HG03175 (cell line): ENCODE data around the gene UCKL1.

Experiments
- ATAC-seq: cut with Tn5 transposase; IDR thresholded peaks from one replicate; pipeline ENCODE4 v1.9.1; 2021; ENCODE audit warnings: mild to moderate bottlenecking, moderate library complexity; ENCODE audit not compliant: unreplicated experiment

The UCKL1 gene

DNA sequence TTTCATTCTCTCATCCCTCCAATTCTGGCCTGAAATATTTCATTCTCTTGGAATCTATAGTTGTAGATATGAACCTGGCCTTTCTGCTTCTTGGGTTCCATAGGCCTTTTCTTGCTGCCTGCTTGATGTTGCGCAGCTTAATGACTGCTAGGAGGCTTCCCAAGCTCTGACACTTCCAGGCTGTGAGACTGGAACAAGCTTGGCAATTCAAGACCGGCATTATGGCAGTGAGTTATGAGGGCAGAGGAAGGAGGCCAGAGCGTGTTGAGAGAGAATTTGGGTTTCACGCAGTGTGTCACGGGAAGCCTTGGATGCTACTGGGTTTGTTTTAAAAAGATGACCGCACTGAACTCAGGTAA, 62.2 kb downstream of the UCKL1 start:
- no peak for ATAC-seq

DNA sequence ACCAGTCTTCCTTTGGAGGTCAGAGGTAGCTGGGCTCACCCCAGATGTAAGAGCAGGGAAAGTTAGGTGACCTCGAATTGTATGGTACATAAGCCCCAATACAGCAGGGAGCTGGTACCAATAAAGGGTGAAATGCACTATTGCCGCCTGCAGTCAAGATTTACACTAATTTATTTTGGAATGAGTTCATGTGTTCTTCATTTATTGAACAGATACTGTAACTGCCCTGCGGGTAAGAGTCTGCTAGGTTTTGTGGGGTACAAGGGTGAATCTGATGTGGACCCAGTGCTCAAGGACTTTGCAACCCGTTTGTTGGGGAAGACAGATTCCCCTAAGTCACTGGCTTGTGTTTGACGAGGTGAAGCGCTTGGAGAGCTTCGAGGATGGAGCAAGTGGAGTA, 63.8 kb downstream of the UCKL1 start:
- ATAC-seq: no peak

DNA sequence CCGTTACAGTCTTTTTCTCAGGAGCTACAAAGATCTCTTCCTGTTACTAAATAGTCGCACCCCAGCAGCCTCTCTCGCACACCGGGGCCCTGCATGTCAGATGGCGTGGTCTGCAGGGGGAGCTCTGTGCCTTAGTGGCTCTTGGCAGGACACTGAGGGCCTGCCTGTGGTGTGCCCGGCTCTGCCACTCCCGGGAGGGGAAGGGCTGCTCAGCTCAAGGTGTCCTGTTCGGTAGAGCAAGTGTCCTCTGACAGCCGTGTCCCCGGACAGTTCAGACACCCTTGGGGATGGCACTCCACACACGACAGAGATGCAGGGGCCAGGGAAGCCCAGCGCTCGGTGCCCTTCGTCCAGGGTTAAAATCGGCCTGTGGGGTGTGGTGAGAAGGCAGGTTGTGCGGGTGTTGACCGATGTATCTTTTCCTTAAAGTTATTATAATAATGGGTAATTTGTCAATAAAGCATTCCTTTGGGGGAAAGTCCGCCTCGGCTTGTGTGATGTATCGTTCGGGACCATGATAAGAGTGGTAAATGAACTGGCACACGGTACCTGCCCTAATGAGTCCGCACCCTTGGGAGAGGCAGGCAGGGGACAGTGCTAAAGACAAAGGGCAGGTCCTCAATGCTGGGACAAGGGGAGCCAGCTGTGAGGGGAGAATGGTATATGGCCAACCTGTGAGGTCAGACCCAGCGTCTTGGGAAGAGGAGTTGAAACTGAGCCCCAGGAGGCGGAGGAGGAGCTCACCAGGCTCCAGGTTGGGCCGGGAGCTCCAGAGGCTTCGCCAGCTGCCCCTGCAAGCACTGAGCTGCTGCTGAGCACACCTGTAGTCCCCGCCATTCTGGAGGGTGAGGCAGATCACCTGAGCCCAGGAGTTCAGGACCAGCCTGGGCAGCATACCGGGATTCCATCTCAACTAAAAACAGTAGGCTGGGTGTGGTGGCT, 64.9 kb downstream of the UCKL1 start:
- no peak for ATAC-seq

DNA sequence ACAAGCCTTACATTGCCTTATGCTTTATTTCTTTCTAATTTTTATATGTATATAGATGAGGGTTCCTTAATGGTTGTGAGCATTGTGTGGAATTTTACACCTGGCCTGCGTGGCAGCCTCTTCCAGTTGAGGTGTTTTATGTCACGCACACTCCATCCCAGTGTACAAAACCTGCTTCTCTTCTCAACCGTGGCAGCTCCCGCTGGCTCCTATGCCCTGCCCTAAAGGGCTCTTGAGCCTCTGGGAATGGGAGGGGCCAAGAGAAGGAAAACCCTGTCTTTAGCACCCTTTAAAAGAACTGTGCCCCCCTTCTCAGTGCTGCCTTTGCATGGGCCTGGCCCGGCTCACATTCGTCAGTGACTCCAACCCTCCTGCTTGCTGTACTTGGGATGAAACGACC, 65.6 kb downstream of the UCKL1 start:
- ATAC-seq: no peak

DNA sequence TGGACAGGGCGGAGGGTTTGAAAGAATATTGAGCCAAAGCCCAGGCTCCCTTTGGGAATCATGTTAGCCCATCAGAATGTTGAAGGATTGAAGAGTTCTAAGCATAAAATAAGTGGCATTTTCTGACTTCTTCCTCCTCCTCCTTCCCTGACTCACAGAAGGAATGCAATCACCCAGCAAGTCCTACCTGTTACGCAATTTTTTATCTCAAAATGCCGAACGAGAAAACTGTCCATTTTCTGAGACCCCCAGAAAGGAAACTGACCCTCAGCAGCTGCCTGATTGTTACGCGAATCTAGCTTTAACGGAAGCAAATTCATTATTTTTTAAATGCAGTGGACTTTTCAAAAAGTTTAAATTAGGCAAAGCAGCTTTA, 66.0 kb downstream of the UCKL1 start:
- no peak for ATAC-seq
